MV-4-11 (cell line): Measurements from ENCODE around the gene MINK1.

Source experiments
- DNase-seq: peaks from one replicate; lab custom pipeline; 2025; lab: John Stamatoyannopoulos, UW

The MINK1 gene

GRCh38 chr17:4933646-4934045, 100.5 kb downstream of the MINK1 start:
- DNase-seq, result no peak

GRCh38 chr17:4934173-4934979, 101.2 kb downstream of the MINK1 start:
- peak; percentile 70 for DNase-seq

- no peak for DNase-seq
These were observed 102.5 kb downstream of the MINK1 start for GRCh38 chr17:4935650-4936049.

- DNase-seq, result no peak
These were observed 103.3 kb downstream of the MINK1 start for GRCh38 chr17:4936436-4936835.

- no peak for DNase-seq
These were observed 104.4 kb downstream of the MINK1 start for GRCh38 chr17:4937553-4937952.

- DNase-seq, result no peak
These were observed 104.9 kb downstream of the MINK1 start for GRCh38 chr17:4938069-4938491.

GRCh38 chr17:4938688-4939545, 105.8 kb downstream of the MINK1 start:
- no peak for DNase-seq

- DNase-seq, result no peak
These were observed 106.3 kb downstream of the MINK1 start for GRCh38 chr17:4939546-4939795.

GRCh38 chr17:4939796-4940554, 106.8 kb downstream of the MINK1 start, which contains the start of the genes RNF167 and SLC25A11:
TSS of gene RNF167 (plus strand) at chr17:4940268. CDS start at chr17:4940910, 642 bp downstream.
TSS of gene SLC25A11 (minus strand) at chr17:4940046. CDS start at chr17:4939910, 136 bp downstream.
- peak; percentile 100 for DNase-seq

- DNase-seq, result peak; percentile 12
These were observed 107.6 kb downstream of the MINK1 start for GRCh38 chr17:4940555-4941318.

GRCh38 chr17:4941319-4941610, 108.1 kb downstream of the MINK1 start:
- DNase-seq, result no peak

GRCh38 chr17:4942760-4943508, 109.8 kb downstream of the MINK1 start:
- no peak for DNase-seq

- peak; percentile 72 for DNase-seq
These were observed 111.0 kb downstream of the MINK1 start for GRCh38 chr17:4944163-4944553.

- DNase-seq, result no peak
These were observed 111.5 kb downstream of the MINK1 start for GRCh38 chr17:4944554-4945175.

- peak; percentile 80 for DNase-seq
These were observed 112.2 kb downstream of the MINK1 start for GRCh38 chr17:4945176-4945943.

- DNase-seq, result no peak
These were observed 112.8 kb downstream of the MINK1 start for GRCh38 chr17:4945944-4946280.

- no peak for DNase-seq
These were observed 113.3 kb downstream of the MINK1 start for GRCh38 chr17:4946312-4946976.

- peak; percentile 38 for DNase-seq
These were observed 113.9 kb downstream of the MINK1 start for GRCh38 chr17:4947010-4947410.
